ENCODE measurements around the gene FOXF1.

Gene FOXF1

DNA sequence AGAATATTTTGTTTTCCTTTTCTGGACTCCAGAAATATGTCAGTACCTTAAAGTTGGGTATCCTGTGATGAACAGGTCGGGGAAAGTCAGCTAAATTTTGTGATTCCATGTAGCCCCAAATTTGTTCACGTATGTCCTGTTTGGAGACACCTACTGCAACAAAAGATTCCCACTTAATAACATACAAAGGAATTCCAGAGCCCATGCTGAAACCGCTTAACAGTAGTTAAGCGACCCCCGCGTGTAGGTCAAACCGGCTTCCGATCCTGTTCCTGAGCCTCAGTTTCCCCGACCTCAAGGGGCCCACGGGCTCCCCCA, 44.2 kb downstream of the FOXF1 start:
- DNase-seq (ENCODE audit: low read depth) = no peak

GRCh38 chr16:86554917-86555703, 44.8 kb downstream of the FOXF1 start, which contains the start of gene MTHFSD:
Gene MTHFSD (minus strand): TSS chr16:86555235. CDS start chr16:86555184, 51 bp downstream.
- peak; percentile 87 for DNase-seq (ENCODE audit: low read depth)
- H3K4me3 ChIP-seq (ENCODE audit: low read length) = peak within 1 kb of the TSS; percentile 97
- TF ChIP-seq CTCF (conservative IDR thresholded peaks at IDR 0.05; ENCODE audit: low read length) = no peak

More for the DNA sequence above, 44.2 kb downstream of the FOXF1 start:
- peak overlapping the region; percentile 97 for H3K4me3 ChIP-seq (ENCODE audit: low read length)
- TF ChIP-seq CTCF (conservative IDR thresholded peaks at IDR 0.05; ENCODE audit: low read length) = no peak

DNA sequence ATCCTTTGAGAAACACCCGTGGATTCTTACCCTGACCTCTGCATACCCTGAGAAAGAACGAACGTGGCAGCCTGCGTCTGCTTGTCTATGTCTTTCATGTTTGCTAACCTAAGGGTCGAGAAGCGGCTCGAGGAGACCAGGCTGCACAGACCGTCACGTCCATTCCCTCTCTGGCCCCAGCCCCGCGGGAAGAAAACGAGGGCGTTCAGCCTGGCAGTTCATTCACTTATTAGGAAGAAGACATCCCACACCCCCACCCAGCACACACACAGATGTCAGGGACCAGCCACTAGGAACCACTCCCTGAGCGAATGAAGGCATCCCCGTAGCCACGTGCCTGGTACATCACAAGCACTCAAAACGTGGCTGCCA, 45.4 kb downstream of the FOXF1 start:
- DNase-seq (ENCODE audit: low read depth) = no peak
- no peak for TF ChIP-seq CTCF (conservative IDR thresholded peaks at IDR 0.05; ENCODE audit: low read length)
- H3K4me3 ChIP-seq (ENCODE audit: low read length) = peak overlapping the region; percentile 97

- no peak for DNase-seq (ENCODE audit: low read depth)
- no peak for TF ChIP-seq CTCF (conservative IDR thresholded peaks at IDR 0.05; ENCODE audit: low read length)
- H3K4me3 ChIP-seq (ENCODE audit: low read length) = no peak overlapping the region
Observed at GRCh38 chr16:86556576-86556975, 46.2 kb downstream of the FOXF1 start.

GRCh38 chr16:86557587-86557986, 47.3 kb downstream of the FOXF1 start:
- DNase-seq (ENCODE audit: low read depth) = no peak
- TF ChIP-seq CTCF (conservative IDR thresholded peaks at IDR 0.05; ENCODE audit: low read length) = no peak
- H3K4me3 ChIP-seq (ENCODE audit: low read length) = no peak overlapping the region

DNA sequence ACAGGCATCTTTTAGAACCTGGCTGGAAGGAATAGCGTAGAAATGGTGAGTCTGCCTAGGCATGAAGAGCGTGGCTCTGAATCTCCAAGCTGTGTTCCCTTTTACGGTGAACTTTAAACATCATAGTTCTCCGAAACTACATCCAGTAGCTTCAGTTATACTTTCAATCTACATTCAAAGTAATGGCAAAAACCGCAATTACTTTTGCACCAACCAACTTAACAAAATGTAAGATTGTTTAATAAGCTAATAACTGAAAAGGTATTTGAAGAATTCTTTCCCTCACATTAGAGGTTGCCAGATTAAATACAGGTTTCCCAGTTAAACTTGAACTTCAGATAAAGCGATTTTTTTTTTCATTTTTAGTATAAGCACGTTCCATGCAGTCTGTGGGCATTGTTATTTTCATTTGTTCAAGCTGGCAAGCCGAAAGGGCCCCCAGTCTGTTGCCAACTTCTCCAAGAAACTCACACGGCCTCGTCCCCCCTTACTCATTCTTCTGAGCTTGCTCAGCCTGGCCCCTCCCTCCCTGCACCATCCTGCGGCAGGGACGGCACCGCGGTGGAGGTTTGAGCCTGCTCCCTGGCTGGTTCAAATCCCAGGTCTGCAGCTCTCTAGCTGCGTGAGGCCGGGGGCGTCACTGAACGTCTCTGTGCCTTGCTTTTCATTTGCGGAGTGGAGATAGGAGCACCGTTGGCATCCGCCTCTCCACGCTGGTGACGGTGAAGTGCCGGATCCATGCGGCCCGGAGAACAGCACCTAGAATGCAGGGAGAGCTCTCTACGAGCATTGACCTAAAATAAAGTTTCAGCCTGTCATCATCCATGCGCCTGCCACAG, 48.2 kb downstream of the FOXF1 start:
- DNase-seq (ENCODE audit: low read depth) = no peak
- TF ChIP-seq CTCF (conservative IDR thresholded peaks at IDR 0.05; ENCODE audit: low read length) = no peak
- no peak overlapping the region for H3K4me3 ChIP-seq (ENCODE audit: low read length)

Data from AG10803 (cell line).